Right renal pelvis (tissue), 4 donors: ENCODE results near the gene MAGEB17. TPM values are rescaled to one million over a fixed set of nuclear protein-coding genes. Genes with fewer than 3 reads are reported as not detected.
"Not testable (repeated sequence)": the region's sequence is repeated elsewhere in the genome, so short reads cannot be mapped to it uniquely, and the experiment has no call there.

Experiments used
- DNase-seq, 4 donors: peaks; one replicate each; pipeline ENCODE4 v3.0.0-alpha.2; 2013; ENCODE audit warnings: low read depth in 4 of 4, low spot score in 3 of 4, missing footprints in 1 of 4
- polyA plus RNA-seq, 4 donors: library from polyadenylated mRNA; unstranded; fragments of 120-200 nt; gene quantifications; one replicate each; pipeline ENCODE4 v1.2.1, GENCODE V29; 2013; ENCODE audit not compliant: insufficient read length in 4 of 4

Gene MAGEB17
- polyA plus RNA-seq, 4 donors = 0.13 to 0.14 TPM; not detected in 2

DNA sequence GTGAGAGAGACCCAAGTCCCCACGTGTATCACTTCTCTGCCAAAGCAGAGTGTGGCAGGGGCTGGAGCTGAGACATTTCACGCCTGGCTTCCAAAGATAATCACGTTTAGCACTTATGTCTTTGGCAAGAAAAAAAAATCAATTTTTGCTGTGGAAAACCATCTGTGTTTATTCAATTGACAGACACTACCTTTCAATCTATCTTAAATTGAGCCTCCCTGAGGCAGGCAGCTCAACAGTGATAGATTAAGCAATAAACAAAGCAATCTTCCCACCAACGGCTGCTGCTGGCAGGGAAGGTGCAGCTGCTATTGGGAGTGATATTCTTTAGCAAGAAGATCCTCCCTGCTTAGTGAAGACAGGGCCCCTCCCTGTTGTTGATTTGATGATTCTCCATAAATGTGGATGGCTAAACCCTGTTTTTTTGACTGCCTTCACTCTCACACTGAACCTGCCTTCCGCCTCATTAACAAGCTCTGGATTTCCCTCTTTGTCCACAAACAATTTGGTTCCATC is 11.6 kb upstream of the MAGEB17 start:
- DNase-seq = no peak

DNA sequence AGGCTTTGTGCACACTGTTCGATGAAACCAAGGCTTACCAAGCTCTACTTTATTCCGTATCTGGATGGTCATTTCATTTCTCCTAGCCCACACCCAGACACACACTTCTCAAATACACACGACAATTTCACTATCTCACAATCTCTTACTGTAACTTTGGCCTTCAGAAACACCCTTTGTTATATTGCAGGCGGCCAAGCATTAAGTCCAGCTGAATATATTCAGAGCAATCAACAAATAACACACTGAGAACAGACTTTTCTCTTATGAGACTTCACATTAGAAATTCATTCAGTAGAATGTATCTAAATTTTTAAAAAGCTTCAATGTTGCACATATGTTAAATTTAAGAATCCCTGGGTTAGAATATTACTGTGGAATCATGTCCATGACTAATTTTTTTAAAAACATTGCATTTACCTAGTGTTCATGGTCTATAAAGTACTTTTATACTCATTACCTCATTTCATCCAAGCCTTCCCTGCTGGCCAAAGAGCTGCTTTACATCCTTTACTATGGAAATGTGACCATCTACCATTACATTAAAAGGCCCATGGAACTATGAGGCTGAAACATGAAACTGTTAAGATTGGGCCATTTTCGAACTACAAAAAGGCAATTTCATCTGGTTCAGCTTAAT is 10.5 kb upstream of the MAGEB17 start:
- DNase-seq = no peak

DNA sequence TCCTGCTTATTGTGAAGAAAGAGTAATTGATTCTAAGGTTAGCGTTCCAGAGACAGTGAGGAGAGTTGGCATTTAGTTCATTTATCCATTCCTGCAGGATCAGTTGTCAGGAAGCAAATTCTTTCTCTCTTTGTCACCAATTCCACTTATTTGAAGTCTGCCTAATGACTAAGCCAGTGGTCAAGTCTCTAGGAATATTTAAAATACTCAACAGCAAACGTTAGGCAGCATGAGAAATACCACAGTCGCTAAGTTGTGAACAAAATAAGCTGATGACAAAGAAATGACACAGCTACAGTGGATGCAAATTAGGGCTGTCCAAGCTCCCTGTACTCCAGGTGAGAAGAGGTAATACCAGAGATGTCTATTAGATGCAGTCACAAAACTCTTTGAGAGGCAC is 6.6 kb upstream of the MAGEB17 start:
- no peak for DNase-seq

DNA sequence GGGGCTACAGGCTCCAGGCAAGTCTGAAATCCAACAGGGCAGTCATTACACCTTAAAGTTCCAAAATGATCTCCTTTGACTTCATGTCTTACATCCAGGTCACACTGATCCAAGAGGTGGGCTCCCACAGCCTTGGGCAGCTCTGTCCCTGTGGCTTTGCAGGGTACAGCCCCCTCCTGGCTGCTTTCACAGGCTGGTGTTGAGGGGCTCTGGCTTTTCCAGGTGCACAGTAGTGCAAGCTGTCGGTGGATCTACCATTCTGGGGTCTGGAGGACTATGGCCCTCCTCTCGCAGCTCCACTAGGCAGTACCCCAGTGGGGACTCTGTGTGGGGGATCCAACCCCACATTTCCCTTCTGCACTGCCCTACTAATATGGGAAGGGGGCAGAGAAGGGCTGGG is 6.1 kb upstream of the MAGEB17 start:
- DNase-seq = not testable (repeated sequence)

DNA sequence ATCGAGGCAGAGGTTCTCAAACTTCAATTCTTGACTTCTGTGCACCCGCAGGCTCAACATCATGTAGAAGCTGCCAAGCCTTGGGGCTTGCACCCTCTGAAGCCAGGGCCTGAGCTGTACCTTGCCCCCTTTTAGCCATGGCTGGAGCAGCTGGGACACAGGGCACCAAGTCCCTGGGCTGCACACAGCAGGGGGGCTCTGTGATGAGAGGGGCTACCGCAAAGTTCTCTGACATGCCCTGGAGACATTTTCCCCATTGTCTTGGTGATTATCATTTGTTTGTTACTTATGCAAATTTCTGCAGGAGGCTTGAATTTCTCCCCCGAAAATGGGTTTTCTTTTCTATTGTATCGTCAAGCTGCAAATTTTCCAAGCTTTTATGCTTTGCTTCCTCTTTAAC is 4.9 kb upstream of the MAGEB17 start:
- DNase-seq = no peak

DNA sequence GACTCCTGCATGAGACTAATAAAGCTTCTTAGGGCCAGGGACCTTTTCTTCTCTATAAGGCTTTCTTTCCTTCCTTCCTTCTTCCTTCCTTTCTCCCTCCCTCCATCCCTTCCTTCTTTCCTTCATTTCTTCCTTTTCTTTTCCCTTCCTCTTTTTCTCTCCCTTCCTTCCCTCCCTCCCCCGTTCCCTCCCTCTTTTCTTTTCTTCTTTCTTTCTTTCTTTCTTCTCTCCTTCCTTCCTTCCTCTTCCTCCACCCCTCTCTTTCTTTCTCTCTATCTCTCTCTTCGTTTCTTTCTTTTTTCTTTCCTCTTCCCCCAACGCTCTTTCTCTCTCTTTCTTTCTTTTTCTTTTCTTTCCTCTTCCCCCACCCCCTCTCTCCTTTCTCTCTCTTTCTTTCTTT is 2.5 kb upstream of the MAGEB17 start:
- no peak for DNase-seq

DNA sequence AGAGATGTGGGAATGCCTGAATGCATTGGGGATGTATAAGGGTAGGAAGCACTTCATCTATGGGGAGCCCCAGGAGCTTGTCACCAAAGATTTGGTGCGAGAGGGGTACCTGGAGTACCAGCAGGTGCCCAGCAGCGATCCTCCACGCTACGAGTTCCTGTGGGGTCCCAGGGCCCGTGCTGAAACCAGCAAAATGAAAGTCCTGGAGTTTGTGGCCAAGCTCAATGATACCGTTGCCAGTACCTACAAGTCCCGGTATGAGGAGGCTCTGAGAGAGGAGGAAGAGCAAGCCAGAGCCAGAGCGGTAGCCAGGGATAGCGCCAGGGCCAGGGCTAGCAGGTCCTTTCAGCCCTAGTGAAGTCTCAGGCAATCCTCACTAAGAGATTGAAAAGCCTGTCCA is 3.8 kb downstream of the MAGEB17 start:
- no peak for DNase-seq

DNA sequence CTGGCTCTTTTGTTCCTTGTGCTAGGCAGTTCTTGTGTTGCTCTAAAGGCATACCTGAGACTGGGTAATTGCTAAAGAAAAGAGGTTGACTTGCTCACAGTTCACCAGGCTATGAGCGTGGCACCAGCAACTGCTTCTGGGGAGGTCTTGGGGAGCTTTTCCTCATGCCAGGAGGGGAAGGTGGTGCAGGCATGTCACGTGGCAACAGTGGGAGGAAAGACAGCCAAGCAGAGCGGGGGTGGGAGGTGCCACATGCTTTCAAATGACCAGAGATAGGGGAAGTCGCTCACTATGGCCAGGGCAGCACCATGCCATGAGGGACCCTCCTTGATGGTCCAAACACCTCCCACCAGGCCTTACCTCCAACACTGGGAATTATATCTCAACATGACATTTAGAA is 4.7 kb downstream of the MAGEB17 start:
- no peak for DNase-seq

DNA sequence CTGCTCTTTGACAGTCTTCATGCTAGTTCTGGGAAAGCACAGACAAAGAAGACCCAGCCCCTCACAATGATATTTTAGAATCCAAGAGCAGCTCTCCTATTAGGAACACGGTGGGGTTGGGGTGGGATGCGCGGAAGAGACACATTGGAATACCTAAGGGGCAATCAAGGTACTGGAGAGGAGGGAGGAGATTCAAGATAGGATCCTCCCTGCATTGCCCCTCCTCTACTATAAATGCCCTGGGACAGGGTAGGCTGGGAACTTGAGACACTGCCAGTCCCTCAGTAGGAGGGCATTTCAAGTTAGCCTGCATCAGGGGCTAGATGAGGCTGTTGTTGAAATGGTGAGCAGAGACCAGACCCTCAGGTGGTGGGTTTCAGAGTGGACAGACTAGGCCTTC is 5.1 kb downstream of the MAGEB17 start:
- no peak for DNase-seq

DNA sequence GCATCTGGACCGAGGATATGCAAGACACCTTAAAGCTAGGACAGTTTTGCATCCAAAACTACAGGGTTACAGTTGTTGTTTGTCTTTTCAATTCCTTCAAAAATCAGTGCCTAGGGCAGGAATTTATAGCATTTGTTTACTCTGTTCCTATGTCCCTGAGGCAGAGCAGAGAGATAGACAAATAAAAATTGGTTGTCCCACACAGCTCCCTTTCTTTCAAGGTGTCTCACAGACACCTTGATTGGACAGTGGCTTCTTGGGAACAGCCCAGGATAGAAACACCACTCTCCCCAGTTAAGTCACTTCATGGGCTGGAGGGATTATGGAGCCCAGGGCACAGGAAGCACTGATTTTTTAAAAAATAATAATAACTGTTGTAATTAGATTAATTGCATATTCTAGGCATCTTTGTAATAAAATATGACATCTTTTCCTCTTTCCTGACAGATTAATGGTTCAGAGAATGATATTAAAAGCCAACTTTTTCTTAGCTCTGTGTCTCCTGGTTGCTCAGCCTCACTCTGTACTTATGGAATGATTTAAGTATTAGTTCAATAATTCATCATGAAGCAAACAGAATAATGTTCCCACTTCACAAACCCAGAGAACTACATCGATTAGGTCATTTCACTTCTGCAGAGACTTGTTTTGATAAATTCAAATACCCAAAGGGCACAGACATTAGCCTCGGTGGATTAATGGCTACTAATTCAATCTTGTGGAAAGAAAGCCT is 8.2 kb downstream of the MAGEB17 start:
- DNase-seq = no peak

DNA sequence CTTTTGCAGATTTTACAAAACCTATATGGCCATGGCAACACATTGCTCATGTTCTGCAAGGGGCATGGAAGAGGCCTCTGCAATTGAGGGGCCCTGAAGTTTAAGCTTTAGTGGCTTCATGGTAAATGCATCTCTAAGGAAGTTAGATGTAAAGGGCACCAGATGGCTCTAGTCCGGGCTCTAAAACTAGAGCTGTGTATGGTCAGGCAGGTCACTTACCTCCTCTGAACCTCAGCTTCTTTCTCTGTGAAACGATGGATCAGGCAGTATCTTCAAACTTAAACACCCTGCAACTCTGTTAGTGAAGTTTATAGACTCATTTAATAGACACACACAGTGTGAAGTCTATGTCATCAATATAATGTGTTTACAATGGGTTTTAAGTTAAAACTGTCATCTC is 10.0 kb downstream of the MAGEB17 start:
- no peak for DNase-seq

DNA sequence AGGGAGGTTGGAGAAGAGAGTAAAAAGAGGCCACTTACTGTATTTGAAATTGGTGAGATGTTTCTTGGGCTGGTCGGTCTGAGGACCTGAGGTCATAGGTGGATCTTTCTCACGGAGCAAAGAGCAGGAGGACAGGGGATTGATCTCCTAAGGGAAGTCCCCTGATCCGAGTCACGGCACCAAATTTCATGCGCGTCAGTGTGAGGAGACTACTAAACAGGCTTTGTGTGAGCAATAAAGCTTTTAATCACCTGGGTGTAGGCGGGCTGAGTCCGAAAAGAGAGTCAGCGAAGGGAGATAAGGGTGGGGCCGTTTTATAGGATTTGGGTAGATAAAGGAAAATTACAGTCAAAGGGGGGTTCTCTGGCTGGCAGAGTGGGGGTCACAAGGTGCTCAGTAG is 16.6 kb downstream of the MAGEB17 start:
- DNase-seq = not testable (repeated sequence)

DNA sequence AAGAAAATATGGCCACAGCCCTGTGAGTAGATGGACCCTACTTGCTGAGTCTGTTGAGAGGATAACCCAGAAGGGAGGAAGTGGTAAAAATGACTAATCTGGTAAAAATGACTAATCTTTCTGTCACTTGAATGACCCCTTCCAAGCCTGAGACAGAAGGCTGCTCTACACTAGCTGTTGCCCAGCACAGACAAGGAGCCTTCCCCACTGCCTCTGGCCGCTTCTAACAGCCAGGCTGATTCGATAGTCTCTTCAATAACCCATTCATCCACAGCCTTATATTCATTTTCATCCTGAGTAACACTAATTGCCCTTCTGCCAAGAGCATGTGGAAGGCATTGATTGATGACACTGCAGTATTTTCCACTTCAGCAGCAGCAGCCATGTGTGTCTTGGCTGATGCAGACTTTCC is 18.4 kb downstream of the MAGEB17 start:
- DNase-seq = no peak

DNA sequence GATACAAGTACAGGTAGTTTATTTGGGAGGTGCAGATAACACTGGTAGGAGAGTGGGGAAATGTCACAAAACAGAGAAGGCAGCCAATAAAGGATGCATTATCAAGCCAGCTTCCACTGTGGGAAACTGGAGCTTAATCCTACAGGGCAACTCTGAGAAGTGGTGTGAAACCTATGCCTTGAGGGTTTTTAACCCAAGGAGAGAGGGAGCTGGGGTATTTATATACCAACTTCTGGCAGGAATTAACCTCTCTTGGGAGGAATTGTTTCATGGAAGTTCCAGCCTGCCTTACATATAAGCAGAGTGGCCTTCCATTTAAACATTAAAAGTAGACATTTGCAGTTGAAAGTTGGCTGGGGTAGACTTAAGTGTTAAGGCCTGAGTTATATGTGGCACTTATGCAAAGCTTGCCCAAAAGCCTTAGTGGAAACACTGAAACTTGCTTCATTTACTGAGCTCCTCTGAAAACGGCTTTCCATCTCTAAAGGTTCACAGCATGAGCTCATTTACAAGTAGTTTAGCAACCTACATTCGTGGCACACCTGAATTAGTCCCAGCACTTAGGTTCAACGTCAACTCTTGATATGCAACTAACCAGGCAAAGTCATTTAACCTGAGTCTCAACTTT is 19.2 kb downstream of the MAGEB17 start:
- DNase-seq = no peak

DNA sequence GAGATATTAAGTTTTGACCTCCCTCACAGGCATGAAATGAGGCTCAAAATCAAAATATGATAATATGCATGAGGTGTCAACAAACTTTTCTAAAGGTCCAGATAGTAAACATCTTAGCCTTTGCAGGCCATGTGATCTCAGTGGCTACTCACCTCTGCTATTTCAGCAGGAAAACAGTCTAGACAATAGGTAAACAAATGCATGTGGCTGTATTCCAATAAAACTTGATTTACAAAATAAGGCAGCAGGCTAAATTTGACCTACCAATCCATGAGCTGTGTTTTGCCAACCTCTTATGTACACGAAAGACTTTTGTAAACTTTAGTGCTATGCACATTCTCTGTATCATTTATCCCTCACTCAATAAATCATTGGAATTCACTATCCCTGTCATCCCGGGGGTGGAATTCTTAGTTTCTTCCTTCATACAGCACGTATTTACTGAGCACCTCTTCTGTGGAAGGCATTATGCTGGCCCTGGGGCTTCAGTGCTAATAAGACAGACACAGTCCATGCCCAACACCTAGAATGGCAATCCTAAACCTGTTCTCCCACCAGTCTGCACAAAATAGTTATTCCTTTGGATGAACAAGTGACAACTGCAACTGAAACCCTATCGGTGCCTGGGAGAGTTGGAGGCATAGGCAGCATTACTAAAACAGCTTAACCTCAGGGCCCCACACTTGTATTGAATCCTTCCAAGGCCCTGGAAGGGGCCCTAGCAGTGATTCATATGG is 19.9 kb downstream of the MAGEB17 start:
- no peak for DNase-seq

DNA sequence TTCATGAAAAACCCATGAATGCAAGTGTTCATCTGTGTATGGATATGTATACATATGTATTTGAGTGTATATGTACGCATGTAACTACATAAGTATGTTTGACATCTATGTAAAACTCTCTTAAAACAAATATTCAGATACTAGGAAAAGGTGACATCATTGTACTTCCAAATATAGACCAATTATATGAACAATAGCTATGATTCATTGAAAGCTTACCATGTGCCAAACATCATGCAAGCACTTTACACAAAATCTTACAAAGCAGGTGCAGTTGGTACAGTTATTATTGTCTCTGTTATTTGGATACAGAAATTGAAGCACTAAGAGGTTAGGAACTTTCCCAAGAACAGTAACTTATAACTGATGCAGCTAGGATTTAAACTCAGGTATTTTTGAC is 21.4 kb downstream of the MAGEB17 start:
- no peak for DNase-seq

DNA sequence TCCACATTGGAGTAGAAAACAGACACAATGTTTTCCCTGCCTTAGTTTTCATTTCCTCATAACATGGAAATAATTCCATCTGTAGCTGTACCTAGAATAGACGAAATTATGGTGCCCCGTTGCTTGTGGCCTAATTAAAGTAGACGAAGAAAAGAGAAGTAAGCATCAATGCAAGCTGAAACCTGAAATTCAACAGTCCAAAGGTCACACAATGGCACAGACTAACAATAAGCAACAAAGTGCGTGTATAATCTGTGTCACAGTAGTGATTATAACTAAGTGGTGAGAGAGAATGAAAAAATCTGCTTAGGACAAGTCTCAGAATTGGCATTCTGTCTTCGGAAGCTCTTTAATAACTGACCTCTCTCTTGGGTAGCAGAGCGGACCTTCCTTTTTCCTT is 24.3 kb downstream of the MAGEB17 start:
- DNase-seq = no peak

DNA sequence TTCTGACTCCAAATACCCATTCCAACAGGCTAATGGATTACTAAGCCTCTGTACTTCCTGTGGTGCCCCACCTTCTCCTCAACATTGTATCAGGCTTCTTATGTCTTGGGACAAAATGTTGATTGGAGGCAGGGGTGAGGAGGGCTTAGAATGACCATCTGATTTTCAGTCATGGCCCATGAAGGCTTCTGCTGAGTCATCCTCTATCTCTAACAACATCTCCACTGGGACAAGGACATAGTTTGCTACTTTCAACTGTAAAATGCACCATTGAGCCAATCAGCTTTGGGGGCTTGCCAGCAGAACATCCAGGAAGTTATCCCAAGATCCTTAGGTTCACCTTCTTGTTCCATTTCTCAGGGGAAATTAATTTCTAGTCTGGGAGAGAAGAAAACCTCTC is 29.5 kb downstream of the MAGEB17 start:
- no peak for DNase-seq

DNA sequence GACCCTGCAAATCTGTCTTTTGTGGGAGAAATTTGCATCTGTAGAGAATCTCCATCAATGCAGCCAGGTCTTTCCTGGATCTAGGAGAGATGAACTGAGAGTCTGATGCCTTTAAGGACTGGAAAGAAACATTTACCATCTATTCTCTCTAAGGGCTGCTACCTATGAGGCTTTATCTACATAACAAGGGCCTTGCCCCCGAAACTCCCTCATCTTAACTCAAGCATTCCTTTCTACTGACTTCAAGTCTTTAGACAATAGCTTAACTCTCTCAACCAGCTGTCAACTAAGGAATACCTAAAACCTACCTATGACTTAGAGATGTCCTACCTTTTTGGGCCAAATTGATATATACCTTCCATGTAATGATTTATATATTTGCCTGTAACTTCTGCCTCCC is 32.1 kb downstream of the MAGEB17 start:
- DNase-seq = no peak

DNA sequence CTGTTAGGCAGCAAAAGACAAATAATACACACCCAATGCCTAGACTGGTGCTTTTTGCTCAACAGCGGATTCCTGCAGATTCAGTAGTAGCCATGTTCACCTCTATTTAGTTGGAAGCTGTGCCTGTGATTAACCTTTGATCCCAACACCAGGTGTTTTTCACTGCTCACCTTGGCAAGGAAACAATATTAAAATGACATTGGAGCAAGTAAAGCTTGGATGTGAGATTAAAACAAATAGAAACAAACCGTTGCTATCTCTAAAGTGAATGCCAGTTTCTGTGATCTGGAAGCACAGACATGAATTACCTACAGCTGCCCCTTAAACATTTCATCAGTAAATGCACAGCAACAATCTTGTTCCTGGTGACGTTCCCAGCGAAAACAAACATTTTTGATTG is 35.7 kb downstream of the MAGEB17 start:
- DNase-seq = no peak

DNA sequence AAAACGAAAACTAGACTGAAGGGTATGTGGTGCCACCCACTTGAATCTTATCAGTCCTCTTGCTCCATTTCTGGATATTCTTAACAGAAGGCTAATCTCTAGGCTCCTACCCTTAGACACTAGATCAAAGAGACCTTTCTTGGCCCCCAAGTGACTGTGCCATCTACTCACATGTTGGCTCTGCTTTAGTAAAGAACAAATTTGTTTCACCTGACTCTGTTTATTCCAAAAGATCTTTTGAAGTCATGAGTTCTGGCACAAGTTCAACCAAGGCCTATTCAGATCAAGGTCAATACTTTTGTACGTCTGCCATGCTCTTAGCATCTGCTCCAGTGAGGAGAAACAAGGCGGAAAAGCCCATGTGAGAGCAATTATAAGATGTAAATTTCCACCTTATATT is 37.3 kb downstream of the MAGEB17 start:
- DNase-seq = no peak
